Activated T-cell treated with anti-CD3 and anti-CD28 coated beads, Interleukin-2, amount 50 U/mL, for 4 hours (primary cell): Measurements from ENCODE around the gene SLCO3A1. TPM values are rescaled to one million over a fixed set of nuclear protein-coding genes. Genes with fewer than 3 reads are reported as not detected.

Experiments
- ATAC-seq, 2 donors: fragments of 200-7000 bp; cut with Tn5 transposase; one replicate each; pipeline ENCODE4 v1.10.0; 2021
- DNase-seq: peaks from one replicate; pipeline ENCODE4 v3.0.0-alpha.2; 2020
- H3K27me3 Mint-ChIP-seq: one replicate; pipeline ENCODE4 v1.8.0; 2021; ENCODE audit warnings: low read depth, mixed read lengths
- H3K36me3 Mint-ChIP-seq: one replicate; pipeline ENCODE4 v1.8.0; 2022; ENCODE audit warnings: mixed read lengths; ENCODE audit not compliant: insufficient read depth
- H3K4me1 Mint-ChIP-seq: one replicate; pipeline ENCODE4 v1.8.0; 2021; ENCODE audit warnings: low read depth, mixed read lengths
- H3K4me3 Mint-ChIP-seq: one replicate; pipeline ENCODE4 v1.8.0; 2021; ENCODE audit warnings: mild to moderate bottlenecking, moderate library complexity, mixed read lengths
- H3K9me3 Mint-ChIP-seq: one replicate; pipeline ENCODE4 v1.8.0; 2021; ENCODE audit warnings: mixed read lengths
- total RNA-seq, 3 donors: library from RNA; stranded (reverse); gene quantifications; one replicate each; pipeline ENCODE4 v1.2.1, GENCODE V29; 2021

The SLCO3A1 gene
- total RNA-seq, 3 donors from 2014 or later: 3.6 to 6.1 (median 4.8) TPM

DNA sequence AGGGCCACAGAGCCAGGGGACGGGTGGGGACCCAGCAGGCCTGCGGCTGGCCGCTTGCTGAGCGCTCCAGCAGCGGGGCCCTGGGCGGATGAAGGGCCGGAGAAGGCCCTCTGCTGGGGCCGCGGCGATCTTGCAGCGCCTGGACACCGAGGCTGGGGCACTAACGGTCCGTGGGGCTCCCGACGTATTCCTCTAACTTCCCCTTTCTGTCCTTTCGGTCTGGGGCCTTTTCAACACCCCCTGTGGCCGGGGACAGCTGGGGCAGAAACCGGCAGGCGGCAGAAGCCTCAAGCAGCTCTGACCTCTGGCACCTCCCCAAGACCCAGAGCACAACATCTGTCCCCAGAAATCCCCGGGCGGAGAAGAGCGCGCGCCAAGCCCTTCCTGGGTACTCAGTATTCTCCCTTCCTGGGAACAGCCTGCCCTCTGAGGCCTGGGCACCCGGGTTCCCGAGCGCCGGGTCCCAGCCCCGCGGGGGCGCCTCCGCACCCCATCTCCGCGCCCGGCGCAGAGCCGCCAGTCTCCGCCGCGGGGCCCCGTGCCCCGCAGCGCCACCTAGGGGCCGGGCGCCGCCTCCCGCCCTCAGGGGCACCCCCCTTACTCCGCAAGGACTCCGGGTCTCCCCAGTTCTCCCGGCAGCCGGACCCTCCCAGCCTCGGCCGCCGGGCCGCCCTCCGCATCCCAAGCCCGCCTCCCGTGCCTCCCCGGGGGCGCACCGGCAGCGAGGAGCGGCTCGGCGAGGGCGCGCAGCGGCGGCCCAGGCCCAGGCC is 582 bp upstream of the SLCO3A1 start:
- Mint-ChIP-seq H3K4me3 (peak overlapping the region; percentile 81), H3K27me3 (peaks cover 3% of the 10 kb centered on the region), H3K36me3 (no peaks in the 10 kb centered on the region), H3K4me1 (peaks cover 56% of the 10 kb centered on the region), H3K9me3 (no peaks in the 10 kb centered on the region)
- DNase-seq: peak; percentile 67
- peak; percentile 63 to 70 for ATAC-seq

DNA sequence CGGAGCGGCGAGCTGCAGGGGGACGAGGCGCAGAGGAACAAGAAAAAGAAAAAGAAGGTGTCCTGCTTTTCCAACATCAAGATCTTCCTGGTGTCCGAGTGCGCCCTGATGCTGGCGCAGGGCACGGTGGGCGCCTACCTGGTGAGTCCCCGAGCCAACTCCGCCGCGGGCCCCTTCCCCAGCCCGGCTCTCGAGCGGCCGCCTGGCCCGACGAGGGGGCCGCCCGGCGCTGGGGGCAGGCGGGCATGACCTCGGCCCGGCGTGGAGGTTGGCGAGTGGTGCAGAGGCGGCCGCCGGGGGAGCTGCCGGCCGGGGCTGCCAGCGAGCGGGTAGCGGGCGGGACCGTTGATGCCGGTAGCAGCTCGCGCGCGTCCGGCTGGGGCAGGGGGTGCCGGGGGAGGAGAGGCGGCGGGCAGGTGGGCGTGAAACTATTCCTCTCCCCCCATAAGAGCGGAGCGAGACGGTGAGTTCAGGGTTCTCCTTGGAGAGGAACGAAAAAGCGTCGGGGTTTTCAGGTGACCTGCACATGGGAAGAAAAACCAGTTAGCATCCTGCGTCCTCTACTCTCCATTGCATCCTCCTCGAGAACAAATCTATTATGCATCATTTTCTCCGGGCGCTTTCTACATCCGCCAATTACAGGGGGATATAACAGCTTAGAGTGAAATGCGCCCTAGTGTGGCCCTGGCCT is 585 bp downstream of the SLCO3A1 start:
- Mint-ChIP-seq H3K4me1 (peaks cover 68% of the 10 kb centered on the region), H3K4me3 (peak overlapping the region; percentile 82), H3K9me3 (no peaks in the 10 kb centered on the region), H3K27me3 (no peaks in the 10 kb centered on the region), H3K36me3 (no peaks in the 10 kb centered on the region)
- peak; percentile 26 for DNase-seq
- ATAC-seq: peak; percentile 7 to 16

DNA sequence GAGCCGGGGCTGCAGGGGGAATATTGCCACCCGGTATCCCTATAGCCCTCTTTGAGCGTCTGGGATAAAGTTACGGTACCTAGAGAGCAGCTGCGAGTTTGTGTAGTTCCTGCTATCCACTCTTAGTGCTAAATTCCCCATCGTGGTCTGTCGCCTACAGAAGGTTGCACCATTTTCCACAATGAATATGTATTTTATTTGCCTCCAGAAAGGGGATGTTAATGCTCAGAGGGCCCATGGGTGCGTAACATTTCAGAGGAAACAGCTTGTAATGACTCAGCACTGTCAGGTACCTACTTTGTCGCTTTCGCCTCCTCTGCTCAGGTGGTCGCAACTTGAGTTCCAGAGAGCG is 1.1 kb downstream of the SLCO3A1 start:
- DNase-seq (peak; percentile 40), ATAC-seq (peak; percentile 5 to 7)
- peaks cover 67% of the 10 kb centered on the region for H3K4me1 Mint-ChIP-seq
- no peaks in the 10 kb centered on the region for H3K27me3 Mint-ChIP-seq
- H3K4me3 Mint-ChIP-seq: peak overlapping the region; percentile 82
- no peaks in the 10 kb centered on the region for H3K9me3 Mint-ChIP-seq
- H3K36me3 Mint-ChIP-seq: no peaks in the 10 kb centered on the region

DNA sequence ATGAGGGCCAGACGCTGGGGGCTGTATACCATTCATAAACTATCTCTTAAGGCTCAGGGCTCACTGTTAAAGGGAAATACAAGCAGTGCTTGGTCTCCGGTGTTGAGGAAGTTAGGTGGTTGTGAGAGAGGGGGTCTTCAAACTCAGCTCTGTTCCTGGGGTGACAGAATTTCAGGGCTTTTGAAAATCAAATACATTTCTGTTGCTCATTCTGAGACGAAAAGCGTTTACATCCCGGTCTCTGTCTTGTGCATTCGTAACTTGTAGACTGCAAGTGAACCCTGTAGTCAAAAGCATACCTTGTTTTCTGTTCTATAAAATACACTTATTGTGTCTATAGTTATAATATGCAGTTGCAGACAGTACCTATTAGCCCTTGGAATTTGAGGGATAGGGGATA is 1.7 kb downstream of the SLCO3A1 start:
- Mint-ChIP-seq H3K27me3 (no peaks in the 10 kb centered on the region), H3K9me3 (no peaks in the 10 kb centered on the region), H3K36me3 (no peaks in the 10 kb centered on the region), H3K4me3 (peak overlapping the region; percentile 82), H3K4me1 (peaks cover 68% of the 10 kb centered on the region)
- ATAC-seq (no peak), DNase-seq (no peak)

DNA sequence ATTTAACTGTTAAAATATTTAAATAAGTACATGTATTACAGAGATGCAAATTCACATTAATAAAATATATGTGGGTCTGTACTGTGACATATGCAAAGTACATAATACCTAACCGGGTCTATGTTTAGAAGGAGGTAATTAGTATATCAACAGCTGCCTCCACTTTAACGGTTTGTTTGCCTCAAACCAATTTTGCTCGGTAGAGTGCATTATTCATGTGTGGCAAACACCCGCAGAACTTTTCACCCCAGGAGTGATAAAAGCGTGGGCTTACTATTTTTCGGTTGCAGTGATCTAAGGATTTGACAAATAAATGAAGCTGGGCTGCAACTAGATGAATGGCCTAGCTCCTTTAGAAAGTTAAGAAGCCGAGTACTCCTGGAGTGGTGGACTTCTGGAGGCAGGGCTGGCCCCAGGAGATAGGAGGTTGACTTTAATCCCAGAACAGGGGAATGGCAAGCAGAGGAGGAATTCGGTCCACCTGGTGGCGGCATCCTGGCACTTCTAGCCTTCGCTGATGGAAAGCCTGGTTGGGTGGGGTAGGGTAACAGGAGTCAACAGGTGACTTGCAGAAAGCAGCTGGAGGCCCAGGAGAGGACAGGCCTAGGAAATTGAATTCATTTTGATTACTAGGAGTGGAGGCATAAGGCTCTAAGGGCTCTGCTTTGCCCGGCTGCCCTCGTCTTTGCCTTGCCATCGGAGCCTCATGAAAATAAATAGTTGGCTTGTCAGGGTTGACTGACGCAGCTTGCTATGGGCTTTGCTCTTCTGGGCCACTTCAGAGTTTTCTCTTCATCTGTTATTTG is 2.4 kb downstream of the SLCO3A1 start:
- Mint-ChIP-seq H3K9me3 (no peaks in the 10 kb centered on the region), H3K27me3 (no peaks in the 10 kb centered on the region), H3K4me3 (peak overlapping the region; percentile 40), H3K4me1 (peaks cover 74% of the 10 kb centered on the region), H3K36me3 (no peaks in the 10 kb centered on the region)
- DNase-seq: no peak
- no peak for ATAC-seq

- peaks cover 76% of the 10 kb centered on the region for H3K4me1 Mint-ChIP-seq
- no peak for DNase-seq
These were observed 3.7 kb downstream of the SLCO3A1 start for GRCh38 chr15:91857224-91857585.

GRCh38 chr15:91857772-91858171 is 4.3 kb downstream of the SLCO3A1 start:
- Mint-ChIP-seq H3K36me3 (no peaks in the 10 kb centered on the region), H3K27me3 (no peaks in the 10 kb centered on the region), H3K4me1 (peaks cover 77% of the 10 kb centered on the region), H3K9me3 (no peaks in the 10 kb centered on the region), H3K4me3 (peak overlapping the region; percentile 35)
- peak; percentile 59 to 61 for ATAC-seq
- no peak for DNase-seq

More at GRCh38 chr15:91857224-91857585, 3.7 kb downstream of the SLCO3A1 start:
- H3K27me3 Mint-ChIP-seq: no peaks in the 10 kb centered on the region
- no peaks in the 10 kb centered on the region for H3K36me3 Mint-ChIP-seq
- H3K4me3 Mint-ChIP-seq: peak overlapping the region; percentile 35
- no peaks in the 10 kb centered on the region for H3K9me3 Mint-ChIP-seq
- no peak for ATAC-seq

GRCh38 chr15:91860498-91860897 is 7.0 kb downstream of the SLCO3A1 start:
- Mint-ChIP-seq H3K27me3 (no peaks in the 10 kb centered on the region), H3K4me3 (no peak overlapping the region), H3K4me1 (peaks cover 89% of the 10 kb centered on the region), H3K9me3 (no peaks in the 10 kb centered on the region), H3K36me3 (no peaks in the 10 kb centered on the region)
- DNase-seq (no peak), ATAC-seq (no peak)

DNA sequence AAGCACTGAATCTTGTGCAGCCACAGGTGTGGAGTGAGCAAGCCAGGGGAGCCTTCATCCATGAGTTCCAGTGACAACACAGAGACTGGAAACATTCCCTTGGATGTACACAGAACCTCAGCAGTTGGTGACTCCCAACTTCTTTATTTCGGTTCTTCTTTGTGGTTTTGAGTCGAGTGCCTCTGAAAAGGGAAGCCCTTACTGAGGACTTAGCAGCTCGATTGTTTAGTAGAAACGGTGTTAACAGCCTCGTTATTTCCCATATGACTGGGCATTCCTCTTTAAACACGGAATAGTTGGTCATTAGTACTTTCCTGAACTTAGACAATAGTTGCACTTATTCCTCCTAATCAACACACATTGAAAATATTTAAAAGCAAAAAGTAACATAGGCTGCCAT is 7.7 kb downstream of the SLCO3A1 start:
- no peak for DNase-seq
- no peaks in the 10 kb centered on the region for H3K9me3 Mint-ChIP-seq
- no peaks in the 10 kb centered on the region for H3K36me3 Mint-ChIP-seq
- ATAC-seq: no peak
- H3K4me3 Mint-ChIP-seq: no peak overlapping the region
- no peaks in the 10 kb centered on the region for H3K27me3 Mint-ChIP-seq
- peaks cover 90% of the 10 kb centered on the region for H3K4me1 Mint-ChIP-seq

GRCh38 chr15:91862891-91863504 is 9.5 kb downstream of the SLCO3A1 start:
- ATAC-seq (no peak), DNase-seq (no peak)
- Mint-ChIP-seq H3K9me3 (no peaks in the 10 kb centered on the region), H3K4me1 (peaks cover 87% of the 10 kb centered on the region), H3K36me3 (no peaks in the 10 kb centered on the region), H3K27me3 (no peaks in the 10 kb centered on the region), H3K4me3 (no peak overlapping the region)

DNA sequence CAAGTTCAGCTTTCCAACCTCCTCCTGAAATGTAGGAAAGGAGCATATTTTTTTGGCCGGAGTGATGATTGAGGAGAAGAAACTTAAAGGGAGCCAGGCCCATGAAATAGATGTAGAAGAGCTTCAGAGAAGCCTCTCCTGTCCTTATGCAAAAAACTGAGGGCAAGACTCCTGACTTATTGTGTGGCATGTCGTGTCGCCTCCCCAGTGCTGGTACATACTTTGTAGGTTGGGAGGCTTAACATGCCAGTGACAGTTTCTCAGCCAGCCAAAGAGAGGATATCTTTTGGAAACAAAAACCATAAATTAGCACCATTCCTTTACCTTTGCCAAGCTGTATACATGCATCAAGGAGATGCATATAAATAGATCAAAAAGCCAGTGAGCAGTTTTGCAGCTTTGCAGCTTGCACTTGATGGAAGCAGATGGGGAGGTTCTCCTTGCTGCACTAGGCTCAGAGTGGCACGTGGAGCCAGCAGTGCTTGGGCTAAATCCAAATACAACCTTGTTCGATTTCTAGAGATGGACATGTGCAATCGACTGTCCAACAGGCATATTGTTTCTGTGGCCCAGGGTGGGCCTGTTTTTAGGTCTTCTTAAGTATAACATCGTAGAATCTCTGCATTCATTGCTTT is 10.2 kb downstream of the SLCO3A1 start:
- Mint-ChIP-seq H3K36me3 (no peaks in the 10 kb centered on the region), H3K4me1 (peaks cover 85% of the 10 kb centered on the region), H3K4me3 (no peak overlapping the region), H3K9me3 (no peaks in the 10 kb centered on the region), H3K27me3 (no peaks in the 10 kb centered on the region)
- ATAC-seq: no peak
- no peak for DNase-seq

DNA sequence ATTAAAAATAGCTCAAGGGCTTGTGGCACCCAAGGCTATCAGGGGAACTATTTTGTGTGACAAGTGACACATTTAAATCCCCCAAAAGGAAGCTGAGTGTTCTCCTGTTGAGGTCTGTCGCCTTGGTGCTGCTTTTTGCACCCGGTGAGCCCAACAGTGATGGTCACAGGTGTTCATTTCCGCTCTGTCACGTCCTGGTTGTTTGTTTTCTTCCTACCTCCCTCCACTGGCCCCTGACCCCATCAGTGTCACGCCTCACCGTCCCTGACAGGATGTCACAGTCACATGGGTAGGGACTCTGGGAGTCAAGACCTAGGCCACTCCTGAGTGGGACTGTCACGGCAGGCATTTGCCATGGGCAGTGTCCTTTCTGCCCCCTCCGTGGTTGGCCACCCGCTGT is 11.2 kb downstream of the SLCO3A1 start:
- no peaks in the 10 kb centered on the region for H3K27me3 Mint-ChIP-seq
- peaks cover 81% of the 10 kb centered on the region for H3K4me1 Mint-ChIP-seq
- ATAC-seq: no peak
- no peak for DNase-seq
- H3K9me3 Mint-ChIP-seq: no peaks in the 10 kb centered on the region
- H3K4me3 Mint-ChIP-seq: no peak overlapping the region
- H3K36me3 Mint-ChIP-seq: no peaks in the 10 kb centered on the region

GRCh38 chr15:91865486-91865885 is 12.0 kb downstream of the SLCO3A1 start:
- H3K4me3 Mint-ChIP-seq: no peak overlapping the region

GRCh38 chr15:91865950-91866349 is 12.4 kb downstream of the SLCO3A1 start:
- H3K4me1 Mint-ChIP-seq: peaks cover 78% of the 10 kb centered on the region
- peaks cover 4% of the 10 kb centered on the region for H3K36me3 Mint-ChIP-seq
- ATAC-seq: no peak
- no peak for DNase-seq
- peaks cover 4% of the 10 kb centered on the region for H3K9me3 Mint-ChIP-seq
- H3K4me3 Mint-ChIP-seq: no peak overlapping the region
- no peaks in the 10 kb centered on the region for H3K27me3 Mint-ChIP-seq

More at GRCh38 chr15:91865486-91865885, 12.0 kb downstream of the SLCO3A1 start:
- no peak for ATAC-seq
- no peaks in the 10 kb centered on the region for H3K9me3 Mint-ChIP-seq
- H3K36me3 Mint-ChIP-seq: no peaks in the 10 kb centered on the region
- peaks cover 78% of the 10 kb centered on the region for H3K4me1 Mint-ChIP-seq
- DNase-seq: no peak
- no peaks in the 10 kb centered on the region for H3K27me3 Mint-ChIP-seq
